H9 (cell line): ENCODE results near the gene DICER1. TPM values are rescaled to one million over a fixed set of nuclear protein-coding genes. Genes with fewer than 3 reads are reported as not detected.

Experiments used
- DNase-seq: peaks from one replicate; pipeline ENCODE4 v3.0.0-alpha.2; 2017
- H2AFZ ChIP-seq: one replicate; pipeline ENCODE4 v1.6.1; 2013; ENCODE audit warnings: mild to moderate bottlenecking, low read length, control low read depth, moderate library complexity
- H2AK5ac ChIP-seq: 2 replicates; pipeline ENCODE4 v1.6.1; 2013; ENCODE audit warnings: low read length, control low read depth, mixed read lengths; ENCODE audit not compliant: insufficient read length
- H2BK120ac ChIP-seq: one replicate; pipeline ENCODE4 v1.6.1; 2013; ENCODE audit warnings: low read depth, mild to moderate bottlenecking, low read length, control low read depth, inconsistent platforms; ENCODE audit not compliant: poor library complexity, severe bottlenecking
- H2BK12ac ChIP-seq: 2 replicates; pipeline ENCODE4 v1.6.1; 2013; ENCODE audit warnings: low read length, control low read depth, mixed read lengths, low read depth; ENCODE audit not compliant: insufficient read length
- H2BK15ac ChIP-seq: 2 replicates; pipeline ENCODE4 v1.6.1; 2013; ENCODE audit warnings: low read depth, low read length, control low read depth
- H2BK20ac ChIP-seq: one replicate; pipeline ENCODE4 v1.6.1; 2013; ENCODE audit warnings: low read depth, mild to moderate bottlenecking, low read length, control low read depth, inconsistent platforms; ENCODE audit not compliant: poor library complexity, severe bottlenecking
- H2BK5ac ChIP-seq: 2 replicates; pipeline ENCODE4 v1.6.1; 2013; ENCODE audit warnings: low read length, control low read depth, mixed read lengths; ENCODE audit not compliant: insufficient read length
- H3K14ac ChIP-seq: 2 replicates; pipeline ENCODE4 v1.6.1; 2013; ENCODE audit warnings: low read length, control low read depth; ENCODE audit not compliant: insufficient read depth
- H3K18ac ChIP-seq: 2 replicates; pipeline ENCODE4 v1.6.1; 2013; ENCODE audit warnings: low read depth, mild to moderate bottlenecking, mixed read lengths, low read length, control low read depth; ENCODE audit not compliant: insufficient read length
- H3K23ac ChIP-seq: 2 replicates; pipeline ENCODE4 v1.6.1; 2013; ENCODE audit warnings: low read length, control low read depth, mixed read lengths, low read depth; ENCODE audit not compliant: insufficient read length
- H3K23me2 ChIP-seq: 2 replicates; pipeline ENCODE4 v1.6.1; 2013; ENCODE audit warnings: low read depth, mild to moderate bottlenecking, mixed read lengths, low read length, control low read depth; ENCODE audit not compliant: insufficient read length, poor library complexity, severe bottlenecking
- H3K27ac ChIP-seq: 2 replicates; pipeline ENCODE4 v1.5.1; 2013; ENCODE audit warnings: low read length, control low read depth, mixed read lengths, low read depth; ENCODE audit not compliant: insufficient read length
- H3K27me3 ChIP-seq: 2 replicates; pipeline ENCODE4 v1.6.1; 2013; ENCODE audit warnings: low read length, control low read depth, inconsistent platforms; ENCODE audit not compliant: insufficient read depth
- H3K4ac ChIP-seq: 2 replicates; pipeline ENCODE4 v1.6.1; 2013; ENCODE audit warnings: low read depth, mild to moderate bottlenecking, control low read depth, inconsistent platforms, low read length, moderate library complexity
- H3K4me1 ChIP-seq: 2 replicates; pipeline ENCODE4 v1.6.1; 2013; ENCODE audit warnings: low read length, control low read depth, inconsistent platforms; ENCODE audit not compliant: insufficient read depth
- H3K4me2 ChIP-seq: 2 replicates; pipeline ENCODE4 v1.6.1; 2013; ENCODE audit warnings: low read length, control low read depth, mixed read lengths; ENCODE audit not compliant: insufficient read length, insufficient read depth
- H3K56ac ChIP-seq: 2 replicates; pipeline ENCODE4 v1.6.1; 2013; ENCODE audit warnings: low read depth, mild to moderate bottlenecking, mixed read lengths, low read length, control low read depth; ENCODE audit not compliant: insufficient read length
- H3K79me1 ChIP-seq: 2 replicates; pipeline ENCODE4 v1.6.1; 2013; ENCODE audit warnings: low read depth, mild to moderate bottlenecking, moderate library complexity, low read length, control low read depth, inconsistent platforms; ENCODE audit not compliant: insufficient read depth, poor library complexity, severe bottlenecking
- H3K79me2 ChIP-seq: 2 replicates; pipeline ENCODE4 v1.6.1; 2013; ENCODE audit warnings: low read length, control low read depth, inconsistent platforms; ENCODE audit not compliant: insufficient read depth
- H3K9ac ChIP-seq: 2 replicates; pipeline ENCODE4 v1.6.1; 2013; ENCODE audit warnings: low read length, control low read depth, mixed read lengths; ENCODE audit not compliant: insufficient read length; ENCODE audit errors: extremely low read depth
- H3K9me3 ChIP-seq: one replicate; pipeline ENCODE4 v1.6.1; 2013; ENCODE audit warnings: low read depth, low read length, inconsistent platforms; ENCODE audit not compliant: control insufficient read depth
- H3T11ph ChIP-seq: one replicate; pipeline ENCODE4 v1.6.1; 2013; ENCODE audit warnings: mild to moderate bottlenecking, low read length, control low read depth, inconsistent platforms
- H4K20me1 ChIP-seq: one replicate; pipeline ENCODE4 v1.6.1; 2013; ENCODE audit not compliant: control insufficient read depth, insufficient read length, insufficient read depth
- H4K5ac ChIP-seq: 2 replicates; pipeline ENCODE4 v1.6.1; 2013; ENCODE audit warnings: low read depth, mild to moderate bottlenecking, mixed read lengths, low read length, control low read depth; ENCODE audit not compliant: insufficient read length
- H4K8ac ChIP-seq: replicated peaks from 2 replicates; pipeline ENCODE4 v1.6.1; 2013; ENCODE audit warnings: low read length, control low read depth, mixed read lengths, low read depth; ENCODE audit not compliant: insufficient read length
- H4K91ac ChIP-seq: 2 replicates; pipeline ENCODE4 v1.6.1; 2013; ENCODE audit warnings: low read depth, mild to moderate bottlenecking, moderate library complexity, mixed read lengths, low read length, control low read depth; ENCODE audit not compliant: insufficient read length
- H3K27ac Mint-ChIP-seq, 3 experiments: 2 replicates in 2 of 3; 3 replicates in 1 of 3; pipeline ENCODE4 v1.8.0; 2020 to 2021; ENCODE audit warnings: mixed read lengths in 3 of 3, mild to moderate bottlenecking in 1 of 3, moderate library complexity in 1 of 3
- H3K27me3 Mint-ChIP-seq: 2 replicates; pipeline ENCODE4 v1.8.0; 2021; ENCODE audit warnings: low read depth, mild to moderate bottlenecking, moderate library complexity, mixed read lengths
- H3K36me3 Mint-ChIP-seq, 3 experiments: 2 replicates in 2 of 3; 3 replicates in 1 of 3; pipeline ENCODE4 v1.8.0; 2020 to 2021; ENCODE audit warnings: low read depth in 3 of 3, mixed read lengths in 3 of 3; ENCODE audit not compliant: insufficient read depth in 1 of 3
- H3K4me1 Mint-ChIP-seq, 2 experiments: 2 replicates each; pipeline ENCODE4 v1.8.0; 2020; ENCODE audit warnings: mixed read lengths in 2 of 2
- H3K4me3 Mint-ChIP-seq, 2 experiments: 2 replicates in 1 of 2; 3 replicates in 1 of 2; pipeline ENCODE4 v1.8.0; 2020 to 2021; ENCODE audit warnings: mild to moderate bottlenecking in 2 of 2, mixed read lengths in 2 of 2, moderate library complexity in 1 of 2
- H3K9me3 Mint-ChIP-seq, 2 experiments: 2 replicates in 1 of 2; 3 replicates in 1 of 2; pipeline ENCODE4 v1.8.0; 2020; ENCODE audit warnings: mild to moderate bottlenecking in 2 of 2, mixed read lengths in 2 of 2, moderate library complexity in 1 of 2
- CTCF ChIP-seq: fragments of 200-600 bp; sonication (generic); conservative IDR thresholded peaks from 3 replicates; pipeline ENCODE4 v1.8.0; 2021; ENCODE audit warnings: antibody characterized with exemption, mild to moderate bottlenecking
- WGBS: extraction: QIAGEN DNeasy Blood & Tissue Kit; methylation state at CpG from one replicate; pipeline ENCODE4 v1.1.7; 2013; ENCODE audit warnings: missing lambda C conversion rate, low lambda C conversion rate, mixed read lengths; ENCODE audit not compliant: insufficient read length; ENCODE audit errors: extremely low coverage; 5-methylcytosine and 5-hydroxymethylcytosine counted together
- total RNA-seq: library from RNA; stranded (reverse); gene quantifications from 2 replicates; pipeline ENCODE4 v1.2.1, GENCODE V29; 2021

The DICER1 gene
- total RNA-seq, 1 experiment from 2014 or later, result 57.0 TPM

GRCh38 chr14:95061317-95062093 lies 95.8 kb downstream of the DICER1 start:
- Histone ChIP-seq H3K4ac (no peak overlapping the region), H2BK12ac (no peak overlapping the region), H2BK20ac (no peak overlapping the region), H3K23ac (no peak overlapping the region), H4K91ac (no peak overlapping the region), H3K9me3 (no peaks in the 10 kb centered on the region), H3K4me1 (no peaks in the 10 kb centered on the region), H3K56ac (no peak overlapping the region), H2BK5ac (no peak overlapping the region), H3K9ac (no peak overlapping the region), H2BK15ac (no peak overlapping the region), H3K18ac (no peak overlapping the region), H4K20me1 (no peaks in the 10 kb centered on the region), H3K79me2 (no peaks in the 10 kb centered on the region), H3K4me2 (no peak overlapping the region), H3K23me2 (no peaks in the 10 kb centered on the region), H3K79me1 (no peaks in the 10 kb centered on the region), H2AFZ (no peak overlapping the region), H3T11ph (no peak overlapping the region), H2BK120ac (no peak overlapping the region), H3K27me3 (no peaks in the 10 kb centered on the region), H3K27ac (no peak overlapping the region), H4K5ac (no peak overlapping the region), H2AK5ac (no peak overlapping the region), H4K8ac (no peak overlapping the region), H3K14ac (no peak overlapping the region)
- Mint-ChIP-seq H3K4me1 (peaks cover 0 to 12% of the 10 kb centered on the region in 2 experiments; a peak in 2 of 4 replicates), H3K36me3 (no peaks in the 10 kb centered on the region), H3K9me3 (0 out of 5 replicates have a peak, but pooled peaks cover 0 to 2% of the 10 kb centered on the region in 2 experiments), H3K27me3 (peaks cover 4% of the 10 kb centered on the region), H3K27ac (no peak overlapping the region), H3K4me3 (no peak overlapping the region)
- no peak for DNase-seq
- no peak for TF ChIP-seq CTCF
- no CpG with 5 or more reads among the region's 14 CpGs for whole genome bisulfite sequencing
